HL-60 (cell line): ENCODE measurements around the gene PALLD.
A peak's percentile ranks its signal among the peaks of the same experiment; 100 is the strongest.

Source experiments
- DNase-seq, 2 experiments: peaks; one replicate each; pipeline ENCODE4 v3.0.0-alpha.2; 2010 to 2020; ENCODE audit warnings: low read depth in 1 of 2, low spot score in 1 of 2
- H3K27ac ChIP-seq: fragments of 250-450 bp; sonication (Bioruptor Pico); replicated peaks from 2 replicates; pipeline ENCODE4 v1.5.1; 2020; ENCODE audit warnings: mild to moderate bottlenecking, moderate library complexity
- H3K27me3 ChIP-seq: fragments of 250-450 bp; sonication (Bioruptor Pico); 2 replicates; pipeline ENCODE4 v1.5.1; 2021; ENCODE audit warnings: mild to moderate bottlenecking, moderate library complexity; ENCODE audit not compliant: insufficient read depth, poor library complexity, severe bottlenecking
- H3K4me3 ChIP-seq: replicated peaks from 2 replicates; pipeline ENCODE4 v1.5.1; 2011; ENCODE audit warnings: mild to moderate bottlenecking, control low read depth, low read length; ENCODE audit not compliant: insufficient read depth
- GABPA ChIP-seq: IDR thresholded peaks from 2 replicates; pipeline ENCODE4 v1.6.1; 2012; ENCODE audit warnings: low read depth
- POLR2AphosphoS5 ChIP-seq: IDR thresholded peaks from 2 replicates; pipeline ENCODE4 v1.6.1; 2012; ENCODE audit warnings: low read depth
- SPI1 ChIP-seq: IDR thresholded peaks from 2 replicates; pipeline ENCODE4 v1.6.1; 2012; ENCODE audit warnings: low read depth, mild to moderate bottlenecking, borderline replicate concordance
- TF ChIP-seq, protein P1 (sequence below): IDR thresholded peaks from one replicate; pipeline ENCODE4 v1.5.1; 2011; ENCODE audit warnings: low read length, control low read depth, inconsistent platforms; ENCODE audit not compliant: insufficient read depth
- TF ChIP-seq, protein P2 (sequence below): IDR thresholded peaks from 2 replicates; pipeline ENCODE4 v1.6.1; 2012; ENCODE audit warnings: low read depth; ENCODE audit not compliant: insufficient replicate concordance

PALLD gene

DNA sequence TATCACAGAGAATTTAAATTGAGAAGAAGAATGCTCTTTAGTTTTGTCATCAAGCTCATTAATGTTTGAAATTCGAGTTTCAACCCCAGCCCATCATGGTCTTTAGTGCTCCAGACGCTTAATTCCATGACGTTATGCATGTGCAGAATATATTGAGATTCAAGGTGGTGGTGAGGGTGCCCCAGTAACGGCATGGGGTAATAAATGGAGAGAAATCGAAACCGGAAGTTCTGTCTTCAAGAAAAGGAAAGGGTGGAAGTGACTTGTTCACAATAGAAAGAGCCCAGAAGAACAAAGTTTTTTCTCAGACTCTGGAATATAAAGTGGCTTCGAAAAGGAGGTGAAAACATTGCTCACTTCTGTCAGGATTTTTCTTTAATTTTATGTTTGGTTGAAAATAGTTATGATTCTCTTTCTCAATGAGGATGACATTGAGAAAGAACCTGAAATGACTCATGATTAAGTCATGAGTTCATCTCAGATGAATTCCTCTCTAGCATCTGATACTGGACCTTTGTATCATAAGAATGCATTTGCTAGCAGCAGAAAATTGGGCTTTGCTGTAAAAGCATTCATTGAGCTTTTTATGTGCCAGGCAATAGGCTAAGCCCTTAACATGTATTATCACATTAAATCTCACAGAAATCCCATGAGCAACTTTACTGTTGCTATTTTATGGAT, 15.8 kb upstream of the PALLD start:
- Histone ChIP-seq H3K4me3 (peak overlapping the region; percentile 66), H3K27me3 (no peaks in the 10 kb centered on the region), H3K27ac (peak overlapping the region; percentile 91)
- peak; percentile 52 to 74 for DNase-seq
- TF ChIP-seq, protein P1, sequence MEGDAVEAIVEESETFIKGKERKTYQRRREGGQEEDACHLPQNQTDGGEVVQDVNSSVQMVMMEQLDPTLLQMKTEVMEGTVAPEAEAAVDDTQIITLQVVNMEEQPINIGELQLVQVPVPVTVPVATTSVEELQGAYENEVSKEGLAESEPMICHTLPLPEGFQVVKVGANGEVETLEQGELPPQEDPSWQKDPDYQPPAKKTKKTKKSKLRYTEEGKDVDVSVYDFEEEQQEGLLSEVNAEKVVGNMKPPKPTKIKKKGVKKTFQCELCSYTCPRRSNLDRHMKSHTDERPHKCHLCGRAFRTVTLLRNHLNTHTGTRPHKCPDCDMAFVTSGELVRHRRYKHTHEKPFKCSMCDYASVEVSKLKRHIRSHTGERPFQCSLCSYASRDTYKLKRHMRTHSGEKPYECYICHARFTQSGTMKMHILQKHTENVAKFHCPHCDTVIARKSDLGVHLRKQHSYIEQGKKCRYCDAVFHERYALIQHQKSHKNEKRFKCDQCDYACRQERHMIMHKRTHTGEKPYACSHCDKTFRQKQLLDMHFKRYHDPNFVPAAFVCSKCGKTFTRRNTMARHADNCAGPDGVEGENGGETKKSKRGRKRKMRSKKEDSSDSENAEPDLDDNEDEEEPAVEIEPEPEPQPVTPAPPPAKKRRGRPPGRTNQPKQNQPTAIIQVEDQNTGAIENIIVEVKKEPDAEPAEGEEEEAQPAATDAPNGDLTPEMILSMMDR, result no peak
- TF ChIP-seq, protein P2, sequence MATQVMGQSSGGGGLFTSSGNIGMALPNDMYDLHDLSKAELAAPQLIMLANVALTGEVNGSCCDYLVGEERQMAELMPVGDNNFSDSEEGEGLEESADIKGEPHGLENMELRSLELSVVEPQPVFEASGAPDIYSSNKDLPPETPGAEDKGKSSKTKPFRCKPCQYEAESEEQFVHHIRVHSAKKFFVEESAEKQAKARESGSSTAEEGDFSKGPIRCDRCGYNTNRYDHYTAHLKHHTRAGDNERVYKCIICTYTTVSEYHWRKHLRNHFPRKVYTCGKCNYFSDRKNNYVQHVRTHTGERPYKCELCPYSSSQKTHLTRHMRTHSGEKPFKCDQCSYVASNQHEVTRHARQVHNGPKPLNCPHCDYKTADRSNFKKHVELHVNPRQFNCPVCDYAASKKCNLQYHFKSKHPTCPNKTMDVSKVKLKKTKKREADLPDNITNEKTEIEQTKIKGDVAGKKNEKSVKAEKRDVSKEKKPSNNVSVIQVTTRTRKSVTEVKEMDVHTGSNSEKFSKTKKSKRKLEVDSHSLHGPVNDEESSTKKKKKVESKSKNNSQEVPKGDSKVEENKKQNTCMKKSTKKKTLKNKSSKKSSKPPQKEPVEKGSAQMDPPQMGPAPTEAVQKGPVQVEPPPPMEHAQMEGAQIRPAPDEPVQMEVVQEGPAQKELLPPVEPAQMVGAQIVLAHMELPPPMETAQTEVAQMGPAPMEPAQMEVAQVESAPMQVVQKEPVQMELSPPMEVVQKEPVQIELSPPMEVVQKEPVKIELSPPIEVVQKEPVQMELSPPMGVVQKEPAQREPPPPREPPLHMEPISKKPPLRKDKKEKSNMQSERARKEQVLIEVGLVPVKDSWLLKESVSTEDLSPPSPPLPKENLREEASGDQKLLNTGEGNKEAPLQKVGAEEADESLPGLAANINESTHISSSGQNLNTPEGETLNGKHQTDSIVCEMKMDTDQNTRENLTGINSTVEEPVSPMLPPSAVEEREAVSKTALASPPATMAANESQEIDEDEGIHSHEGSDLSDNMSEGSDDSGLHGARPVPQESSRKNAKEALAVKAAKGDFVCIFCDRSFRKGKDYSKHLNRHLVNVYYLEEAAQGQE, result peak; percentile 7
- TF ChIP-seq SPI1 (peak; percentile 57; the same call in 1 of the 2 replicates), POLR2AphosphoS5 (peak; percentile 18; the same call in 1 of the 2 replicates), GABPA (peak; percentile 61)

DNA sequence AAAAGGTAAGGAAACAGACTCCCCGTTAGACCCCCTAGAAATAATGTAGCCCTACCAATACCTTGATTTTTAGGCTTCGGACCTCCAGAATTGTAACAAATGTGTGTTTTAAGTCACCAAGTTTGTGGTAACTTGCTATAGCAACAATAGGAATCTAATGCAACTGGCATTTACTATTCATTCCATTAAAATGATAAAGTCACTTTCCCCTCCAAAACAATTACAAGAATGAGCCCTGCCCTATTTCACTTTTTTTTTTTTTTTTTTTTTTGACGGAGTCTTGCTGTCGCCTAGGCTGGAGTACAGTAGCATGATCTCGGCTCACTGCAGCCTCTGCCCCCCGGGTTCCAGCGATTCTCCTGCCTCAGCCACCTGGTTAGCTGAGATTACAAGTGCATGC, 13.0 kb upstream of the PALLD start:
- TF ChIP-seq, protein P2, result no peak
- no peak for TF ChIP-seq POLR2AphosphoS5
- TF ChIP-seq, protein P1, result no peak
- TF ChIP-seq SPI1, result no peak
- Histone ChIP-seq H3K27me3 (no peaks in the 10 kb centered on the region), H3K27ac (no peak overlapping the region), H3K4me3 (no peak overlapping the region)
- DNase-seq, result no peak

DNA sequence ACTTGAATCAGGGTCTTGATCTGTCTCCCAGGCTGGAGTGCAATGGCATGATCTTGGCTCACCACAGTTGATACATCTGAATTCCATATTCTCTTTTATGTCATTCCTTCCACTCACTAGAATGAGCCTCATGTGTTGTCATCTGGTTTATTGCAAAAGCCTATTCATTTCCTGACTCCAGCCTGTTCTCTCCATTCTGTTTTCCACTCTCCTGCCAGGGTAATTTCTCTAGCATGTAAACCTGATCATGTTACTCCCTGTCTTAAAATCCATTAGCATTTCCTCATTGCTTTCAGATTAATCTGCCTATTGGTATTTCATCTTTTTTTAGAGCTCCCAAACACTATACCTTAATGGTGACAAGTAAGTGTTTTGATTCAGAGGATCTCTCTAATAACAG, 12.2 kb upstream of the PALLD start:
- no peak overlapping the region for H3K27ac ChIP-seq
- TF ChIP-seq POLR2AphosphoS5 (no peak), SPI1 (no peak), GABPA (no peak)
- TF ChIP-seq, protein P1, result no peak
- TF ChIP-seq, protein P2, result no peak
- DNase-seq, result no peak
- H3K27me3 ChIP-seq, result no peaks in the 10 kb centered on the region
- H3K4me3 ChIP-seq, result no peak overlapping the region
